ENCODE results near the gene MYH8.

The MYH8 gene

DNA sequence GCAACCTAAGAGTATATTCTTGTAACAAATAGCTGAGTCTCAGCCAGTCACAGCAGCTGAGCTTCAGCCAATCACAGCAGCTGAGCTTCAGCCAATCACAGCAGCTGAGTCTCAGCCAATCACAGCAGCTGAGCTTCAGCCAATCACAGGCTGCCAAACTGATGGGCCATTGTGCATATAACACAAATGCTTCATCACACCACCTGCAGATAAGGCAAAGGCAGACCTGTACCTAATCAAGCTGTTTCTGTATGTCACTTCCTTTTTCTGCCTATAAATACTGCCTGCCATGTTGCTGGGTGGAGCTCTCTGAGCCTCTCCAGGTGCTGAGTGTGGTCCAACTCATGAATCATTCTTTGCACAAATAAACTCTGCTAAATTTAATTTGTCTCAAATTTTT, 68.9 kb downstream of the MYH8 start:
- Histone ChIP-seq H3K27me3 (ENCODE audit: insufficient read depth, low read depth) (no peaks in the 10 kb centered on the region), H3K36me3 (ENCODE audit: insufficient read depth) (no peaks in the 10 kb centered on the region), H3K4me2 (no peak overlapping the region), H3K27ac (no peak overlapping the region), H3K4me1 (ENCODE audit: low read depth, poor library complexity, severe bottlenecking) (no peaks in the 10 kb centered on the region), H3K79me2 (ENCODE audit: insufficient read depth, low read depth) (no peaks in the 10 kb centered on the region), H2AFZ (ENCODE audit: low read depth) (no peak overlapping the region), H3K4me3 (IDR thresholded peaks at IDR 0.05; ENCODE audit: insufficient read depth, low read depth, low read length) (no peak overlapping the region), H4K20me1 (ENCODE audit: insufficient read depth) (no peaks in the 10 kb centered on the region), H3K9ac (no peak overlapping the region)
- TF ChIP-seq CTCF (conservative IDR thresholded peaks at IDR 0.05; ENCODE audit: low read depth, low read length), result no peak

DNA sequence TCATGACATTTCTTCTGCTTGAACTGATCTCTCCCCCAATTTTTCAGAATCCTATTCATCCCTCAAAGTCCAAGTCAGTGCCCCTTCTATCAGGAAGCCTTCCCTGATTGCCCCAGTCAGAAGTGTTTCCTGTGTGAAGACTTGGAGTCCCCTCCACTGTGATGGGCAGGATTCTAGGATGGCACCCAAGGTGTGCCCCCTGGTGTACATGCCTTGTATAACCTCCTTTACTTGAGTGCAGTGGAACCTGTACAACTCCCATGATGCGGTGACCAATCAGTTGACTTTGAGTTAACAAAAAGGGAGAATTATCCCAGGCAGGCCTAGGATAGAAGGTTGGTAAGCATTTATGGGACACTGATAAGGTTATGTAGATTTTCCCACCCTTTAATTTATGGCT, 72.3 kb downstream of the MYH8 start:
- no peaks in the 10 kb centered on the region for H3K27me3 ChIP-seq (ENCODE audit: insufficient read depth, low read depth)
- H2AFZ ChIP-seq (ENCODE audit: low read depth), result no peak overlapping the region
- TF ChIP-seq CTCF (conservative IDR thresholded peaks at IDR 0.05; ENCODE audit: low read depth, low read length), result no peak
- H3K4me1 ChIP-seq (ENCODE audit: low read depth, poor library complexity, severe bottlenecking), result no peaks in the 10 kb centered on the region
- no peak overlapping the region for H3K9ac ChIP-seq
- H3K4me3 ChIP-seq (IDR thresholded peaks at IDR 0.05; ENCODE audit: insufficient read depth, low read depth, low read length), result no peak overlapping the region
- H3K36me3 ChIP-seq (ENCODE audit: insufficient read depth), result no peaks in the 10 kb centered on the region
- H3K27ac ChIP-seq, result no peak overlapping the region
- no peak overlapping the region for H3K4me2 ChIP-seq
- no peaks in the 10 kb centered on the region for H4K20me1 ChIP-seq (ENCODE audit: insufficient read depth)
- no peaks in the 10 kb centered on the region for H3K79me2 ChIP-seq (ENCODE audit: insufficient read depth, low read depth)

GRCh38 chr17:10344816-10345215, 76.9 kb downstream of the MYH8 start:
- Histone ChIP-seq H3K9ac (no peak overlapping the region), H2AFZ (ENCODE audit: low read depth) (no peak overlapping the region), H3K4me3 (IDR thresholded peaks at IDR 0.05; ENCODE audit: insufficient read depth, low read depth, low read length) (no peak overlapping the region), H3K36me3 (ENCODE audit: insufficient read depth) (no peaks in the 10 kb centered on the region), H3K27ac (no peak overlapping the region), H3K27me3 (ENCODE audit: insufficient read depth, low read depth) (no peaks in the 10 kb centered on the region), H3K4me2 (no peak overlapping the region), H4K20me1 (ENCODE audit: insufficient read depth) (no peaks in the 10 kb centered on the region), H3K4me1 (ENCODE audit: low read depth, poor library complexity, severe bottlenecking) (no peaks in the 10 kb centered on the region), H3K79me2 (ENCODE audit: insufficient read depth, low read depth) (no peaks in the 10 kb centered on the region)
- TF ChIP-seq CTCF (conservative IDR thresholded peaks at IDR 0.05; ENCODE audit: low read depth, low read length), result no peak

Measured in KMS-11 (cell line).